Ramos (cell line): ENCODE data around the gene WSB1.

Experiments used
- in situ Hi-C: fragments of 300-500 bp; cut with MboI; formaldehyde crosslinking; loops from one replicate; pipeline ENCODE4 v1.14.3; 2022; ENCODE audit warnings: low sequenced_read_pairs; ENCODE audit not compliant: unreplicated experiment

Gene WSB1

GRCh38 chr17:27349540-27350021, 55.7 kb downstream of the WSB1 start:
- in situ Hi-C loops: loop anchor here (25.0 kb wide), 5 partner anchors 212 to 938 kb away; partner anchors contain the start of gene NLK

DNA sequence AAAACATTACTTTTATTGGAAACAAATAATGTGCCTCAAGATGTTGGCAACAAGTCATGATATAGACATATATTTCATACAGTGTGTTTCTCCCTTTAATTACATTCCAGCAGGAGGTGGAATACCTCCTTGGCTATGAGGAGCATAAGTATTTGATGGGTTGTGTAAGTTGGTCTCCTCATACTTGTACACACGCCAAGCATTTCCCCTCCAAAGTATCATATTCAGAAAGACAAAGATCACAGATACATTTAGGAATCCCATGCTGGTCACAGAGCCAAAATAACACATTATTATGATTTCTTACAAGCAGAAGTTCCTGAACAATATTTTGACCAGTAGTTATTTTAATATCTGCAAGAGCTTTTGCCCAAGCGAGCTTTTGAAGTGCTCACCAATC, 57.8 kb downstream of the WSB1 start:
- in situ Hi-C loops: loop anchor here (25.0 kb wide), 5 partner anchors 214 to 936 kb away; partner anchors contain the start of gene NLK

DNA sequence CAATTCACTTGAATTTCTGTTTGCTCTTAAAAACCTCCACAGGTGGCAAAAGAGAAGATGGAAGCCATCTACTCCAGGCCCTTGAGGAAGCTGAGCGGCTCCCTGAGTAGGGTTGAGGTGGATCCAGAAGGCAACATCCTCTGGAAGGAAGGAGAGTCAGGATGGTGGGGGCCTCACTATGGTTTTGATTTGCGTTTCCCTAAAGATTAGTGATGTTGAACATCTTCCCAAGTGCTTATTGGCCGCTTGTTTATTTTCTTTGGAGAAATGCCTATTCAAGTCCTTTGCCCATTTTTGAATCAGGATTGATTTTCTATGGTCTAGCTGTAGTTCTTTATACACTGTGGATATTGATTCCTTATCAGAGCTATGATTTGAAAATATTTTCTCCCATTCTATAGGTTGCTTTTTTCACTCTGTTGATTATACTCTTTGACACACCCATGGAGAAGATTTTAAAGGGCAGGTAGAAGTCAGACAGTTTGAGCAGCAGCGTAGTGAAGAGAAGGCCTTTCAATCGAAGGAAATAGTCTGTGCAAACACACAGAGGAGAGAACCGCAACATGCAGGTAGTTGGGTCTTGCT, 58.6 kb downstream of the WSB1 start:
- in situ Hi-C loops: loop anchor here (25.0 kb wide), 5 partner anchors 215 to 935 kb away; partner anchors contain the start of gene NLK

DNA sequence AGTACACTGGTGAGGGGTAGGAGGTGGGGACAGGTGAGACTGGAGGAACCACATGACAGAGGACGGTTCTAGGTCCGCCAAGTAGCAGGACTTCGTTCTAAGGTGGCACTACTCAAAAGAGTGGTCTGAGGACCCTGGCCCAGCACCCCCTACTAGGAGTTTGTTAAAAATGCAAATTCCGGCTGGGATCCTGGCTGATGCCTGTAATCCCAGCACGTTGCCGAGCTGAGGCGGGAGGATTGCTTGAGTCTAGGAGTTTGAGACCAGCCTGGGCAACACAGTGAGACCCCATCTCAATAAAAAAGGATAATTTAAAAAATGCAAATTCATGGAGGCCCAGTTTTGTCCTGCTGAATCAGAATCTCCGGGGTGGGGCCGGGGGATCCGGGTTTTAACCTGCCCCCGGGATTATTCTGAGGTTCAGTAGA, 59.1 kb downstream of the WSB1 start:
- in situ Hi-C loops: loop anchor here (25.0 kb wide), 5 partner anchors 216 to 934 kb away; partner anchors contain the start of gene NLK

DNA sequence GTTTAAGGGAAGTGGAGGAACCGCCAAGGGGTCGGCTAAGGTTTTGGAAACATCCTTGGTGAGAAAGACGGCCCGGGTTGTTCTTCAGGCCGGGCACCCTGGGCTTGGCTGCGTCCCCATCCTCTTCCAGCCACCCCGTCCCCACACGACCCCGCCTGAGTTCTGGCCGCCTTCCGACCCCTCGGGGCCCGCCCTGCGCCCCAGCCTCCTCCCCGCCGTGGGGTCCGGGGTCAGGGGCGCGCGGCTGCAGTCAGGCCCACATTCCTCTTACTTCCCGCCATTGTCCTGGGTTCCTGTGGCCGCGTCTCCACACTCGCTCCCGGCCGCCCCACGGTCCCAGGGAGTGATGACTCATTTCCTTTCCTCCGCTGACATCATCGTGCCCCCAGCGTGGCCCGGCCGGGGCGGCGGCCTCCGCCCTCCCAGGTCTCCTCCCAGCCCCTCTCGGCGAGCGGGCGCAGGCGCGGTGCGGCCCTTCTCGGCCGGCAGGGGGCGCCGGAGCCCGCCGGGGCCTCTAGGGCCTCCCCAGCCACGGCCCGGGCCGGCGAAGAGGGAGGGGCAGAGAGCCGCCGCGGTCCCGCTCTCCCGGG, 59.6 kb downstream of the WSB1 start:
- in situ Hi-C loops: loop anchor here (25.0 kb wide), 5 partner anchors 216 to 934 kb away; partner anchors contain the start of gene NLK

GRCh38 chr17:27354051-27354490, 60.2 kb downstream of the WSB1 start:
- in situ Hi-C loops: loop anchor here (25.0 kb wide), 5 partner anchors 217 to 933 kb away; partner anchors contain the start of gene NLK

- in situ Hi-C loops: loop anchor here (25.0 kb wide), 5 partner anchors 217 to 933 kb away; partner anchors contain the start of gene NLK
Measured at GRCh38 chr17:27354491-27355081, 60.7 kb downstream of the WSB1 start.

DNA sequence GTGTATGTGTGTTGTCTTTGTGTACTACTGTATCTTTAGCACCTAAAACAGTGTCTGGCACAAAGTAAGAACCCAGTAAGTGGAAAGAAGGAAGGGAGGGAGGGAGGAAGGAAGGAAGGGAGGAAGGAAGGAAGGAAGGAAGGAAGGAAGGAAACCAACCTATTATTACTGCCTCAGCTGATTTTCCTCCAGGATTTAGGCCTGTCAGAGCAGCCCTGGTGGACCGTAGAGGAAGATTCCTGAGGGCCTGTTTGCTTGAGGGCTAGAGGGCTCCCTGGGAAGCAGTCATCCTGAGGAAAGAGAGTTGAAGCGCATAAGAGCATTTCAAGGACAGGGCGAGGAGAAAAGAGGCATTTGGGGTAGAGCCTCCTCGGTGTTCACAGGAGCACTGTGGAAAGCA, 61.5 kb downstream of the WSB1 start:
- in situ Hi-C loops: loop anchor here (25.0 kb wide), 5 partner anchors 218 to 932 kb away; partner anchors contain the start of gene NLK

- in situ Hi-C loops: loop anchor here (25.0 kb wide), 5 partner anchors 219 to 931 kb away; partner anchors contain the start of gene NLK
Measured at GRCh38 chr17:27356091-27356705, 62.3 kb downstream of the WSB1 start.

DNA sequence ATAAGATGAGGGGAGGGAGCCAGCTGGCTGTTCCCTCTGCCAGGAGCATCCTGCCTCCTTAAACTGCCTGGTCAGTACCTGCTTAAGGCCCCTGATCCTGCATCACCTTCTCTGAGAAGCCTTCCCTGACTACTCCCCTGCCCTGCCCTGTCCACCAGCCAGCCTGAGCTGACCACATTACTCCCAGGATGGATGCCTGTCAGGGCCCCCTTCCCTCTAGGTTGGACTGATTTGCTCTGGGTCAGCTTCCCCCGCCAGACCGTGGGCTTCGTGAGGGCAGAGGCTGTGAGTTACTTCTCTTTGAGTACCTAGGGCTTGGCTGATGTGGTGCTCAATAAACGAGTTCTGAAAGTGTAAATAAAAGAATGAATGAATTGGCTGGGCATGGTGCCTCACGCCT, 63.3 kb downstream of the WSB1 start:
- in situ Hi-C loops: loop anchor here (25.0 kb wide), 5 partner anchors 220 to 930 kb away; partner anchors contain the start of gene NLK

DNA sequence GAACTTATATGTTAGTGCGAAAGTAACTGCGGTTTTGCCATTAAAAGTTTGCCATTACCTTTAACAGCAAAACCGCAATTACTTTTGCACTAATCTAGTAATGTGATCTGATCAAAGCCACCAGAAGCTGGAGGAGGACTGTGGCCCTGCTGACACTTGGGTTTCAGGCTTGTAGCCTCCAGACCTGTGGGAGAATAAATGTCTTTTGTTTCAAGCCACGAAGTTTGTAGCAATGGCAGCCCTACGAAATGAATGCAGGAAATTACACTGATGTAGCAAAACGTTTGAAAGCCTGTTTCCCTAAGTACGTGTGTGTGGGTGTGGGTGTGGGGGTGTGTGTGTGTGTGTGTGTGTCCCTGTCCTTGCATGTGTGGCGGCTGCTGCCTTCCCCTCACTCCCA, 66.6 kb downstream of the WSB1 start:
- in situ Hi-C loops: loop anchor here (10.0 to 25.0 kb wide), 6 partner anchors 84 to 927 kb away; partner anchors contain the start of gene NLK

DNA sequence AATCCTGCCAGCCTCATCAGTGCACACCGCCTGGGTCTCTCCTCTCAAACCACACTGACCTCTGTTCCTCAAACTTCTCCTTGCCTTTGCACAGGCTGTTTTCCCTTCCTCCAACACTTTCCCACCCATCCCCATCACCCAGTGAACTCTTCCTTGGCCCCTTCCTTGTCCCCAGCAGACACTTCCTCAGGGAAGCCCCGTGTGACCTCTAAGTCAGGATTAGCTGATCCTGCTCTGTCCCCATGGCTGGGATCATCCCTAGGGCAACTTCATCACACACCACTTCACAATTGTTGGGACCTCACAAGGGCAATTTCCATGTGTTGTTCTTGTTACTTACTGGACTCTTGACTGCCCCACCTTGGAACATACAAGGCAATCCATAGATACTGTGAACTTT, 67.8 kb downstream of the WSB1 start:
- in situ Hi-C loops: loop anchor here (10.0 to 25.0 kb wide), 6 partner anchors 83 to 926 kb away; partner anchors contain the start of gene NLK

- in situ Hi-C loops: loop anchor here (10.0 to 25.0 kb wide), 6 partner anchors 82 to 925 kb away; partner anchors contain the start of gene NLK
Measured at GRCh38 chr17:27362503-27362902, 68.6 kb downstream of the WSB1 start.

GRCh38 chr17:27362909-27363308, 69.0 kb downstream of the WSB1 start:
- in situ Hi-C loops: loop anchor here (10.0 to 25.0 kb wide), 6 partner anchors 82 to 924 kb away; partner anchors contain the start of gene NLK

- in situ Hi-C loops: loop anchor here (10.0 to 25.0 kb wide), 6 partner anchors 81 to 924 kb away; partner anchors contain the start of gene NLK
Measured at GRCh38 chr17:27363326-27363725, 69.4 kb downstream of the WSB1 start.
